Measurements from ENCODE around the gene ANTXRL.

GRCh38 chr10:46250898-46251856 is 35.6 kb upstream of the ANTXRL start:
- TF ChIP-seq CTCF (IDR thresholded peaks at IDR 0.05; ENCODE audit: insufficient read depth, low read length) (no peak), POLR2AphosphoS5 (IDR thresholded peaks at IDR 0.05; ENCODE audit: low read depth) (no peak)

Measured in HL-60 (cell line).